ACC112 (cell line): ENCODE data around the gene CORO2B.

Experiments
- H2AFZ ChIP-seq: fragments of 200-600 bp; sonication (generic); one replicate; pipeline ENCODE4 v1.6.0; 2017; ENCODE audit warnings: antibody characterized with exemption, low read length; ENCODE audit not compliant: unreplicated experiment
- H3K27ac ChIP-seq: fragments of 200-600 bp; sonication (generic); 2 replicates; pipeline ENCODE4 v1.5.1; 2014; ENCODE audit warnings: low read depth, mild to moderate bottlenecking, antibody characterized with exemption, low read length, moderate library complexity
- H3K27me3 ChIP-seq: fragments of 200-600 bp; sonication (generic); 2 replicates; pipeline ENCODE4 v1.6.1; 2014; ENCODE audit warnings: mild to moderate bottlenecking, antibody characterized with exemption, low read length, moderate library complexity, mixed read lengths; ENCODE audit not compliant: insufficient read depth
- H3K36me3 ChIP-seq: fragments of 200-600 bp; sonication (generic); 2 replicates; pipeline ENCODE4 v1.6.1; 2016; ENCODE audit warnings: mild to moderate bottlenecking, antibody characterized with exemption, low read length, moderate library complexity, mixed read lengths; ENCODE audit not compliant: insufficient read depth
- H3K4me1 ChIP-seq: fragments of 200-600 bp; sonication (generic); one replicate; pipeline ENCODE4 v1.6.1; 2016; ENCODE audit warnings: low read length, mixed read lengths; ENCODE audit not compliant: insufficient read depth, unreplicated experiment, control insufficient read depth
- H3K4me3 ChIP-seq: fragments of 200-600 bp; sonication (generic); 2 replicates; pipeline ENCODE4 v1.5.1; 2014; ENCODE audit warnings: mild to moderate bottlenecking, low read depth, low read length
- H3K79me2 ChIP-seq: fragments of 200-600 bp; sonication (generic); one replicate; pipeline ENCODE4 v1.6.0; 2016; ENCODE audit warnings: low read length; ENCODE audit not compliant: control insufficient read depth, unreplicated experiment, insufficient read depth

Gene CORO2B

DNA sequence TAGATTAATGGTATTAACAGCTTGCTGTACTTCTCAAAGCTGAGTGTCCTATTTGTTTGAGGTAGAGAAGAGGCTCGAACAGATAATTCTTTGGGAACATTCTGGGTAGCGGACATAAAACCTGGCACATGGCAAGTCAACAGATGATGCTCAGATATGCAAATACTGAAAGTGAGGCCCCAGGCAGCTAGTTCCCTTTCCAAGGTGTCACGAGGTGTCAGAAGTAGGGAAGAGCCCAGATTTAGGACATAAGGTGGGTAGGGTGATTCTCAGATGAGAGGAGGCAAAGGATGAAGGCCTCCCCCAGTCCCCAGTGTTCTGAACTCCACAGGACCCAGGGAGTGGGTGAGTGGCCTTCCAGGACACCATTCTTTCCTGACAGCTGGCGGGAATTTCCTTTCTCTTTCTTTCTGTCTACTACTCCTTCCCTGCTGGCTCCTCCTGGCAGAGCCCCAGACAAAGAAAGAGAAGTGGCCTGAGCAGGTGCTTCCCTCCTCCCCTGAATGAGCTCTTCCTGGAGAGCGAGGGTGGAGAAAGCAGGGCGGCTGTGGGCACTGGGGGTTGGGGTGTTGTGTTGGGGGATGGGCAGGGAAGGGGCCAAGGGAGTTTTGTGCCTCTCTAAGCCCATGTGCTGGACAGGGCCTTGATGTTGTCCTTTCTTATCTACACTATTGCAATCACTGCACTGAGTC lies 87.5 kb downstream of the CORO2B start:
- Histone ChIP-seq H3K27ac (no peak overlapping the region), H3K79me2 (no peaks in the 10 kb centered on the region), H3K27me3 (no peaks in the 10 kb centered on the region), H3K4me3 (no peak overlapping the region), H3K36me3 (no peaks in the 10 kb centered on the region; the same call in 1 of the 2 replicates), H3K4me1 (peaks cover 8% of the 10 kb centered on the region), H2AFZ (no peak overlapping the region)

DNA sequence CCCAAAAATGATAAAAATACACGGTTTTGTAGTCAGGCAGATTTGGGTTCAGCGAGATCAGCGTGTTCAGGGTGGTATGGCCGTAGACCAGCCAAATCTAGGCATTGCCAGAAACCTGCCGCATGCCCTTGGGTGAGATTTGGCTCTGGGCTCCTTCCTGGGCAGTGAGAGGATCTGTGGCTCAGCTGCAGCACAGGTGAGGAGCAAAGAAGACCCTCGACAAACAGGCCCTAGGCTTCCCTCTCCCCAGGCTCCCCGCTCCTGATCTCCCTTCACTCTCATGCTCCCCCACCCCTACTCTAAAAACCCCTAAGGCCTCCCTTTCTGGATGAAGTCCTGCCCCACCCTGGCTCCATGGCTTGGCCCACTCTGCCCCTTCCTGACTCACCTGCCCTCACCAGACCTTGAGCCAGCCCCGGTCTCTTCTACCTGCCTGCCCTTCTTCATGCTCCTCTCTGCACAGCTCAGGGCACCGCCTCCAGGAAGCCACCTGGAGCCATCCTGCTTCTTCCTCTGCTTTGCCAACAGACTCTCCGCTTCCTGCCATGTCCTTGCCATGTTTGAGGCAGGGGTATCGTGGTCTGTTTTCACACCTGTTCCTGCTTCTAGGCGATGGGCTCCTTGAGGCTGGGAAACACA lies 88.1 kb downstream of the CORO2B start:
- H3K79me2 ChIP-seq = no peaks in the 10 kb centered on the region
- no peak overlapping the region for H3K4me3 ChIP-seq
- H3K27me3 ChIP-seq = no peaks in the 10 kb centered on the region
- no peak overlapping the region for H3K27ac ChIP-seq
- no peak overlapping the region for H2AFZ ChIP-seq
- peaks cover 8% of the 10 kb centered on the region for H3K4me1 ChIP-seq
- H3K36me3 ChIP-seq = no peaks in the 10 kb centered on the region; the same call in 1 of the 2 replicates

DNA sequence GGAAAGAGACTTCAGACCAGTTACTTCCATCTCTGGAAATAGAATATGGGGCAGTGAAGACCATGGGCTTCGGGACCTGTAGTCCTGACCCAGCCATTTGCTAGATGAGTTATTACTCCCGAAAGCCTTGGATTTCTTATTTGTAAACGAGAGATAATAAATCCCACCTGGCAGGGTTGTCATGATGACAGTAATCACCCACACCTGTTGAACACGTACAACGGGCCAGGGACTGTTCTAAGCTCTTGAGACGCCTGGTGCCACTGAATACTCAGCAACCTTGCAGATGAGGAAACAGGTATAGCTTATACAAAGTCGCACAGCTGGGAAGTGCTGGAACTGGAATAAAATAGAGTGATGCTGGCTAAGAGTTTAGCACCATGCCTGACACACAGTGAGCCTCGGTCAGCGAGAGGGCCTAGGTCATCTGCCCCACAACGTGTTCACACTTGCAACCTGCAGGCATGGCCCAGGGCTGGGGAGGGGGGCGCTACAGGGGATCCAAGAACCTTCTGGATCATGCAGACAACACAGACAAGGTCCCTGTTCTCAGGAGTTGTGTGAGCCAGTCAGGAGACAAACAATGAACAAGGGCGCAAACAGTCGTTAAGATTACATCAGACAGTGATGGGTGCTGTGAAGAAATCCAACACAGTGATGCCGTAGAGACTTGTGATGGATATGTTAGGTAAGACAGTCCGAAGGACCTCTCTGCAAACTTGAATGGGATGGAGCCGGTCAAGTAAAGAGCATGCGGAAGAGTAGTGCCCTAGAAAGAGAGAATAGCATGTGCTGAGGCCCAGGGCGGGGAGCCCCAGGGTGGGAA lies 89.2 kb downstream of the CORO2B start:
- H3K79me2 ChIP-seq = no peaks in the 10 kb centered on the region
- no peak overlapping the region for H3K27ac ChIP-seq
- H3K4me3 ChIP-seq = no peak overlapping the region
- no peaks in the 10 kb centered on the region for H3K27me3 ChIP-seq
- no peak overlapping the region for H2AFZ ChIP-seq
- no peaks in the 10 kb centered on the region for H3K4me1 ChIP-seq
- no peaks in the 10 kb centered on the region; the same call in 1 of the 2 replicates for H3K36me3 ChIP-seq

DNA sequence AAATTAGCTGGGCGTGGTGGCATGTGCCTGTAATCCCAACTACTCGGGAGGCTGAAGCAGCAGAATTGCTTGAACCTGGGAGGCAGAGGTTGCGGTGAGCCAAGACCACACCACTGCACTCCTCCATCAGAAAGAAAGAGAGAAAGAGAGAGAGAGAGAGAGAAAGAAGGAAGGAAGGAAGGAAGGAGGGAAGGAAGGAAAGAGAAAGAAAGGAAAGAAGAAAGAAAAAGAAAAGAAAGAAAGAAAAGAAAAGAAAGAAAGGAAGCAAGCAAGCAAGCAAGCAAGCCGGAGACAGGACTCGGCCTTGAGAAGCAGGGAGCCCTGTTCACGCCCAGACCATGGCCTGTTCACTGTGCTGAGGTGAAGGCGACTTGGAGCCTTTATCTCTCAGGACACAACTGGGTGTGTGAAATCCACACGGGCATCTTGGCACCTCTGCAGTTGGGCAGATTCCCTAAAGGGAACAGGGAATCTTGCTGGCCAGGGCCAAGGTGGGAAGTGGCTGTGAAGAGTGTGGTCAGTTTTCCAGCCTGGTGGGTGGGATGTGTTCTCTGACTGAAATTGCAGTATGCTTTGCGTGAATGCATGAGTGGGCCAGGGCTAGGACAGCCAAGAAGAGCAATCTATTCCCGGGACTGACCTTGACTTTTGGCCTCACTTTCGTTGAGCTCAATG lies 90.3 kb downstream of the CORO2B start:
- no peak overlapping the region for H2AFZ ChIP-seq
- no peaks in the 10 kb centered on the region for H3K4me1 ChIP-seq
- H3K36me3 ChIP-seq = no peaks in the 10 kb centered on the region
- H3K79me2 ChIP-seq = no peaks in the 10 kb centered on the region
- no peak overlapping the region for H3K27ac ChIP-seq
- H3K27me3 ChIP-seq = no peaks in the 10 kb centered on the region
- H3K4me3 ChIP-seq = no peak overlapping the region

DNA sequence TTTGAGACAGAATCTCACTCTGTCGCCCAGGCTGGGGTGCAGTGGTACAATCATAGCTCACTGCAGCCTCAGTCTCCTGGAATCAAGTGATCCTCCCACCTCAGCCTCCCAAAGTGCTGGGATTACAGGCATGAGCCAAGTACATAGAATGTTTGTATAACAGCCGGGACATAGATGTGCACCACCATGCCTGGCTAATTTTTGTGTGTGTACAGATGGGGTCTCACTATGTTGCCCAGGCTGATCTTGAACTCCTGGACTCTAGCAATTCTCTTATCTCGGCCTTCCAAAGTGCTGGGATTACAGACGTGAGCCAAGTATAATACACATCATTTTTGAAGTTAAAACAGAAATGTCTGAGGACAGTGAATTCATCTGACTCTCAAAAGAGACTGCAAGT lies 93.5 kb downstream of the CORO2B start:
- no peaks in the 10 kb centered on the region for H3K36me3 ChIP-seq
- no peaks in the 10 kb centered on the region for H3K4me1 ChIP-seq

DNA sequence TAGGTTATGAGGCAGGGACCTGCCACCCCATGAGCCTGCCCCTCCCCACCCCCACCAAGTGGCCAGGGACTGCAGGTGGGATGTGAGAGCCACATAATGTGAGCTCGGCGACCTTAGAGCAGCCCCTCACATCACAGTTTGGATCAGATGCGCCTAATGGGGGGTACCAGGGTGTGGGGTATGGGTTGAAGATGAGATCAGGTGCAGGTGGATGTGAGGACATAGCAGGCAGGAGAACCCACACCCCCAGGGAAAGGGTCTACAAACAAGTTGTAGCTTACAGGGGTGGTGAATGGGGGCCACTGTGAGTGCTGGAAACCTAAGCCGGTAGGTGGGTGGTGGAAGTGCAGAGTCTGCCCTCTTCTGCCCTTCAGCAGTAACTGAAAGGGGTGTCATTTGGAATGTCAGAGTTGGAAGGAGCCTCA lies 94.0 kb downstream of the CORO2B start:
- Histone ChIP-seq H3K27ac (no peak overlapping the region), H3K27me3 (no peaks in the 10 kb centered on the region), H3K4me1 (no peaks in the 10 kb centered on the region), H3K36me3 (no peaks in the 10 kb centered on the region), H3K4me3 (no peak overlapping the region), H2AFZ (no peak overlapping the region), H3K79me2 (no peaks in the 10 kb centered on the region)

More for the DNA sequence above, 93.5 kb downstream of the CORO2B start:
- Histone ChIP-seq H3K79me2 (no peaks in the 10 kb centered on the region), H2AFZ (no peak overlapping the region), H3K27ac (no peak overlapping the region), H3K4me3 (no peak overlapping the region), H3K27me3 (no peaks in the 10 kb centered on the region)

DNA sequence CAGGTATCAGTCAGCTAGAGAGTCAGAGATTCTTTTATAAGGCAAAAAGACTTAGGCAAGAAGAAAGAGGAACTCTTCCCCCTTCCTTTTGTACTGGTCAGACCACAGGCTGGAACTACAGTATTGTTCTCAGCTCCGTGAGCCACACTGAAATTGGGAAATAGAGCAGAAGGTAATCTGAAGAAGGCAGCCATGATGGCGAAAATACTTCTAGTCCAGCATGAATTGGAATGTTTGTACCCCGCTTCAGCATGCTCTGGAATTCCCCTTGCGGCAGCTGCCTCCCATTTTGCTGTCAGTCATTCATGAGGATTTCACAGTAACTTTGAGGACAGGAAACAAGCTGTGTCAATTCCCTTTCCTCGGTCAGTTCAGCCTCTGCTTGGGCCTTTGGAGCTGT lies 96.2 kb downstream of the CORO2B start:
- no peak overlapping the region for H2AFZ ChIP-seq
- H3K79me2 ChIP-seq = no peaks in the 10 kb centered on the region
- H3K4me1 ChIP-seq = no peaks in the 10 kb centered on the region
- no peaks in the 10 kb centered on the region for H3K27me3 ChIP-seq
- no peak overlapping the region for H3K4me3 ChIP-seq
- H3K27ac ChIP-seq = no peak overlapping the region
- H3K36me3 ChIP-seq = no peaks in the 10 kb centered on the region

DNA sequence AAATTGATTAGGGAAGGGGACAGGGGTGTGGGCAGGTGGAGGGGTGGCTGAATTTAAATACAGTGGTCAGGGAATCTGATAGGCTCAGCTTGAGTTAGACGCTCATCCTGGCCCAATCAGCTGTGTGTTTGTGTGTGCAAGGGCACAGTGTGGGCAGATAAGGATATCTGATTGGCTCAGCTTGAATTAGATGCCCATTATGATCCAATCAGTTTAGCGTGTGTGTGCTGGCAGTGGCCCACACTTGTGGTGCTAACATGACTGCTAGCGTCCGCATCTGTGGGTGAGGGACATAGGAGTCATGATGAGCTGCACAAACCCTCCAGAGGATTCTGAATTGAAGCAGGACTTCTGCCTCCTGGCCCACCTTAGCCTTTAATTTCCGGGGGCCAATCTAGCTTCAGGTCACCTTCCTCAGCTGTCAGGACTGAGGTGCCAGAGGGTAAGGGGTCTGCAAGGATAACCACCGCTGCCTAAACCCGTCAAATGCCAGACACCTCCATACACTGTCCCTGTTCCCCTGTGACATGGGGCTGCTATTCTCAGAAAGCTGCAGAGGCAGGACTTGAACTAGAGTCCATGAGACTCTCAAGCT lies 97.3 kb downstream of the CORO2B start:
- H3K79me2 ChIP-seq = no peaks in the 10 kb centered on the region
- no peak overlapping the region for H2AFZ ChIP-seq
- no peak overlapping the region for H3K4me3 ChIP-seq
- no peak overlapping the region for H3K27ac ChIP-seq
- no peaks in the 10 kb centered on the region for H3K4me1 ChIP-seq
- no peaks in the 10 kb centered on the region for H3K36me3 ChIP-seq
- no peaks in the 10 kb centered on the region for H3K27me3 ChIP-seq

DNA sequence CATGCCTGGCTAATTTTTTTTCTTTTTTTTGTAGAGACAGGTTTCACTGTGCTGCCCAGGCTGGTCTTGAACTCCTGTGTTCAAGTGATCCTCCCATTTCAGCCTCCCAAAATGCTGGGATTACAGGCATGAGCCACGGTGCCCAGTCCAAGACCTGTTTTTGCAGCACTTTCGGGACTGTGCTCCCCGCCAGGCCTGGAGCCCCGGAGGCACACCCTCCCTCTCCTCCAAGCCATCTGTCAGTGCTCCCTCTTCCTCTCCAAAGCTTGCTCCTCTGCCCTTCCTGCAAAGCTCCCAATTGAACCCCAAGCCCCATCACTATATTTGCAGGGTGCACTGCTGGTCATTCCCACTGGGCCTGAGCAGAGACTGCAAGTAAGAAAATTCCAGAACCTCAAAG lies 98.1 kb downstream of the CORO2B start:
- Histone ChIP-seq H2AFZ (no peak overlapping the region), H3K27ac (no peak overlapping the region)

DNA sequence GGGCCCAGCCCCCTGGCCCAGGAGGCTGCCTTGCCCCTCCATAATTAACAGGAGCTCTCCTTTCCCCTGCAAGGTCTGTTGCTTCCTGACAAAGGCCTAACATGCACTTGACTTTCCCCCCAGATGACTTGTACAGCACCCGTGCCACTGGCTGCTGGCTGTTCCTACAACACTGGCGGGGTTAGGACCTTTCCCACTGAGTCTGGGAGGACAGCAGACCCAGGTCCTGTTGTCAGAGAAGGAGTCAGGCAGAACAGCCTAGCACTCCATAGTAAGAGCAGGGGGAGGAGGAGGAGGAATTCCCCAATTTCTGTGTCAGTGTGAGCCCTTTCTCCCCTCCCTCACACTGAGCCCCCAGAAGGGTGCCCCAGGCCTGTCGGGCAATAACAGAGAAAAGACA lies 99.2 kb downstream of the CORO2B start:
- H3K36me3 ChIP-seq = no peaks in the 10 kb centered on the region
- H3K4me1 ChIP-seq = no peaks in the 10 kb centered on the region
- no peak overlapping the region for H2AFZ ChIP-seq
- H3K4me3 ChIP-seq = no peak overlapping the region
- no peak overlapping the region for H3K27ac ChIP-seq
- H3K27me3 ChIP-seq = no peaks in the 10 kb centered on the region
- no peaks in the 10 kb centered on the region for H3K79me2 ChIP-seq

More for the DNA sequence above, 98.1 kb downstream of the CORO2B start:
- H3K36me3 ChIP-seq = no peaks in the 10 kb centered on the region
- H3K4me1 ChIP-seq = no peaks in the 10 kb centered on the region
- H3K4me3 ChIP-seq = no peak overlapping the region
- H3K79me2 ChIP-seq = no peaks in the 10 kb centered on the region
- H3K27me3 ChIP-seq = no peaks in the 10 kb centered on the region
